IMR-90 (cell line): Measurements from ENCODE around the gene MTERF1. TPM values are rescaled to one million over a fixed set of nuclear protein-coding genes. Genes with fewer than 3 reads are reported as not detected.

Experiments
- ATAC-seq: fragments of 200-7000 bp; cut with Tn5 transposase; 2 replicates; pipeline ENCODE4 v1.9.1; 2020; ENCODE audit warnings: low read depth, mild to moderate bottlenecking, moderate library complexity
- BruUV-seq: library from RNA; stranded (reverse); fragments of 400-500 nt; replicated peaks from 2 replicates; lab custom pipeline; 2021; lab: Mats Ljungman, UMichigan
- CTCF ChIA-PET: fragments of 300-600 bp; formaldehyde crosslinking; extraction: SDS; loops from one replicate; lab custom pipeline; 2021; ENCODE audit warnings: antibody characterized with exemption; lab: Yijun Ruan, JAX
- POLR2A ChIA-PET: fragments of 300-600 bp; sonication (Branson Sonifier 250); formaldehyde crosslinking; loops from one replicate; lab custom pipeline; 2022; ENCODE audit warnings: antibody characterized with exemption; ENCODE audit not compliant: unreplicated experiment; lab: Charles Lee
- DNase-seq: peaks from one replicate; pipeline ENCODE4 v3.0.0; 2013
- H2AFZ ChIP-seq: replicated peaks from 2 replicates; pipeline ENCODE3; 2013; ENCODE audit warnings: low read length, mild to moderate bottlenecking; ENCODE audit not compliant: poor library complexity
- H2AK5ac ChIP-seq: 2 replicates; pipeline ENCODE4 v1.6.1; 2013; ENCODE audit warnings: low read depth, low read length, inconsistent platforms
- H2AK9ac ChIP-seq: replicated peaks from 2 replicates; pipeline ENCODE3; 2013; ENCODE audit warnings: mild to moderate bottlenecking, low read depth, low read length, moderate library complexity; ENCODE audit not compliant: poor library complexity
- H2BK120ac ChIP-seq: 2 replicates; pipeline ENCODE4 v1.6.1; 2013; ENCODE audit warnings: low read depth, low read length, inconsistent platforms
- H2BK15ac ChIP-seq: 3 replicates; pipeline ENCODE4 v1.6.1; 2013; ENCODE audit warnings: low read depth, low read length, inconsistent platforms
- H2BK20ac ChIP-seq: 2 replicates; pipeline ENCODE4 v1.6.1; 2013; ENCODE audit warnings: low read depth, mild to moderate bottlenecking, inconsistent platforms, low read length, moderate library complexity
- H2BK5ac ChIP-seq: 2 replicates; pipeline ENCODE4 v1.6.1; 2013; ENCODE audit warnings: mild to moderate bottlenecking, low read depth, low read length, inconsistent platforms; ENCODE audit not compliant: poor library complexity, severe bottlenecking
- H3K14ac ChIP-seq: replicated peaks from 2 replicates; pipeline ENCODE4 v1.6.1; 2013; ENCODE audit warnings: low read depth, low read length, inconsistent platforms
- H3K18ac ChIP-seq: 2 replicates; pipeline ENCODE4 v1.6.1; 2013; ENCODE audit warnings: low read depth, low read length, control low read depth
- H3K23ac ChIP-seq: 2 replicates; pipeline ENCODE4 v1.6.1; 2013; ENCODE audit warnings: low read depth, low read length, inconsistent platforms
- H3K27ac ChIP-seq: 2 replicates; pipeline ENCODE4 v1.5.1; 2013; ENCODE audit warnings: mild to moderate bottlenecking, control low read depth, low read length; ENCODE audit not compliant: insufficient read depth
- H3K27me3 ChIP-seq: 2 replicates; pipeline ENCODE4 v1.6.1; 2013; ENCODE audit warnings: low read length; ENCODE audit not compliant: control insufficient read depth, insufficient read depth
- H3K36me3 ChIP-seq: 2 replicates; pipeline ENCODE4 v1.6.1; 2013; ENCODE audit warnings: low read length, mixed read lengths; ENCODE audit not compliant: control insufficient read depth, insufficient read depth
- H3K4ac ChIP-seq: 2 replicates; pipeline ENCODE4 v1.6.1; 2013; ENCODE audit warnings: low read depth, low read length, inconsistent platforms
- H3K4me1 ChIP-seq: 2 replicates; pipeline ENCODE4 v1.6.1; 2013; ENCODE audit warnings: low read length, mixed read lengths; ENCODE audit not compliant: control insufficient read depth, insufficient read depth
- H3K4me2 ChIP-seq: 2 replicates; pipeline ENCODE4 v1.6.1; 2013; ENCODE audit warnings: low read depth, mild to moderate bottlenecking, control low read depth, low read length, moderate library complexity
- H3K4me3 ChIP-seq: 2 replicates; pipeline ENCODE4 v1.5.1; 2013; ENCODE audit warnings: low read depth, mild to moderate bottlenecking, control low read depth, low read length, moderate library complexity; ENCODE audit not compliant: insufficient read depth
- H3K56ac ChIP-seq: 2 replicates; pipeline ENCODE4 v1.6.1; 2013; ENCODE audit warnings: low read length, inconsistent platforms; ENCODE audit not compliant: insufficient read depth; ENCODE audit errors: extremely low read depth
- H3K79me1 ChIP-seq, 2 experiments: 2 replicates each; pipeline ENCODE4 v1.6.1; 2013; ENCODE audit warnings: low read length in 2 of 2, inconsistent platforms in 1 of 2, low read depth in 1 of 2
- H3K9ac ChIP-seq: 2 replicates; pipeline ENCODE4 v1.6.1; 2013; ENCODE audit warnings: low read depth, low read length, control low read depth
- H3K9me1 ChIP-seq: 2 replicates; pipeline ENCODE4 v1.6.1; 2013; ENCODE audit warnings: low read length, inconsistent platforms; ENCODE audit not compliant: insufficient read depth
- H3K9me3 ChIP-seq: 2 replicates; pipeline ENCODE4 v1.6.1; 2013; ENCODE audit warnings: low read length; ENCODE audit not compliant: control insufficient read depth, insufficient read depth
- H4K20me1 ChIP-seq: 2 replicates; pipeline ENCODE4 v1.6.1; 2013; ENCODE audit warnings: low read length, inconsistent platforms; ENCODE audit not compliant: insufficient read depth
- H4K5ac ChIP-seq: 2 replicates; pipeline ENCODE4 v1.6.1; 2013; ENCODE audit warnings: mild to moderate bottlenecking, low read depth, low read length, control low read depth
- H4K8ac ChIP-seq, 2 experiments: 2 replicates each; pipeline ENCODE4 v1.6.1; 2013; ENCODE audit warnings: low read depth in 2 of 2, low read length in 2 of 2, control low read depth in 1 of 2, inconsistent platforms in 1 of 2
- H4K91ac ChIP-seq: 2 replicates; pipeline ENCODE4 v1.6.1; 2013; ENCODE audit warnings: low read depth, low read length, inconsistent platforms; ENCODE audit not compliant: insufficient read depth
- CEBPB ChIP-seq: IDR thresholded peaks from 2 replicates; pipeline ENCODE4 v1.6.1; 2012; ENCODE audit warnings: low read depth, low read length, improper control_type of control experiment
- CHD1 ChIP-seq: IDR thresholded peaks from 2 replicates; pipeline ENCODE4 v1.6.1; 2012; ENCODE audit warnings: low read depth, low read length, improper control_type of control experiment
- CTCF ChIP-seq: conservative IDR thresholded peaks from 2 replicates; pipeline ENCODE4 v1.5.1; 2012; ENCODE audit warnings: mild to moderate bottlenecking, low read depth, low read length, improper control_type of control experiment
- FOS ChIP-seq: fragments of 150-350 bp; IDR thresholded peaks from 2 replicates; pipeline ENCODE4 v1.6.1; 2016; ENCODE audit warnings: low read depth, low read length
- MAFK ChIP-seq: IDR thresholded peaks from 2 replicates; pipeline ENCODE4 v1.6.1; 2012; ENCODE audit warnings: low read depth, low read length, improper control_type of control experiment
- MAZ ChIP-seq: IDR thresholded peaks from 2 replicates; pipeline ENCODE4 v1.6.1; 2012; ENCODE audit warnings: low read depth, mild to moderate bottlenecking, low read length, improper control_type of control experiment, moderate library complexity, borderline replicate concordance
- MXI1 ChIP-seq: IDR thresholded peaks from 2 replicates; pipeline ENCODE4 v1.6.1; 2012; ENCODE audit warnings: low read depth, mild to moderate bottlenecking, low read length, moderate library complexity, borderline replicate concordance
- NFE2L2 ChIP-seq: fragments of 150-350 bp; IDR thresholded peaks from 2 replicates; pipeline ENCODE4 v1.6.1; 2016; ENCODE audit warnings: low read depth, mild to moderate bottlenecking, low read length
- POLR2A ChIP-seq: IDR thresholded peaks from 2 replicates; pipeline ENCODE4 v1.6.1; 2012; ENCODE audit warnings: mild to moderate bottlenecking, low read depth, low read length
- RAD21 ChIP-seq: IDR thresholded peaks from 2 replicates; pipeline ENCODE4 v1.6.1; 2012; ENCODE audit warnings: low read length, improper control_type of control experiment
- RCOR1 ChIP-seq: IDR thresholded peaks from 2 replicates; pipeline ENCODE4 v1.6.1; 2012; ENCODE audit warnings: mild to moderate bottlenecking, low read length, improper control_type of control experiment; ENCODE audit not compliant: insufficient replicate concordance
- RFX5 ChIP-seq: IDR thresholded peaks from 2 replicates; pipeline ENCODE4 v1.8.0; 2012; ENCODE audit warnings: low read depth, mild to moderate bottlenecking, low read length, moderate library complexity
- SMC3 ChIP-seq: fragments of 150-350 bp; IDR thresholded peaks from 2 replicates; pipeline ENCODE4 v1.6.1; 2016; ENCODE audit warnings: low read depth, mild to moderate bottlenecking, antibody characterized with exemption, low read length, moderate library complexity
- WGBS, 2 experiments: methylation state at CpG; one replicate each; pipeline versions ENCODE4 v1.1.5 to v1.1.7; 2013; ENCODE audit warnings: missing lambda C conversion rate in 2 of 2; ENCODE audit not compliant: insufficient read length in 1 of 2; ENCODE audit errors: extremely low coverage in 2 of 2; 5-methylcytosine and 5-hydroxymethylcytosine counted together
- dilution Hi-C: fragments of 300-500 bp; cut with HindIII; formaldehyde crosslinking; loops from one replicate; pipeline ENCODE4 v1.14.3; 2018; ENCODE audit warnings: low sequenced_read_pairs; ENCODE audit not compliant: unreplicated experiment
- in situ Hi-C: fragments of 300-500 bp; cut with MboI; formaldehyde crosslinking; loops from 3 replicates; pipeline ENCODE4 v1.14.3; 2019; ENCODE audit warnings: low sequenced_read_pairs, inconsistent platforms, mixed read lengths
- intact Hi-C: fragments of 100-400 bp; cut with micrococcal nuclease; formaldehyde crosslinking; loops from 2 replicates; pipeline ENCODE4 v1.10.0; 2022
- polyA plus RNA-seq, 3 experiments: library from polyadenylated mRNA; depleted of rRNA; stranded (reverse); fragments of >200 nt; gene quantifications; 2 replicates each; pipeline ENCODE4 v1.2.3, GENCODE V29; 2012; ENCODE audit warnings: low replicate concordance in 1 of 3
- total RNA-seq: library from RNA; depleted of rRNA; stranded (reverse); fragments of >200 nt; gene quantifications from 2 replicates; pipeline ENCODE4 v1.2.3, GENCODE V29; 2012
- TF ChIP-seq, protein P1 (sequence below): fragments of 150-350 bp; IDR thresholded peaks from 2 replicates; pipeline ENCODE4 v1.6.1; 2016; ENCODE audit warnings: low read depth, mild to moderate bottlenecking, low read length, moderate library complexity, borderline replicate concordance

The MTERF1 gene
- total and polyA plus RNA-seq, 2 of the 4 experiments (the other 2 are of a cell fraction), result 7.0 to 7.3 TPM

GRCh38 chr7:91880413-91881241 is at the start of gene MTERF1 (continued):
- peak; percentile 46 for TF ChIP-seq RCOR1
- TF ChIP-seq SMC3, result peak; percentile 78
- TF ChIP-seq, protein P1, sequence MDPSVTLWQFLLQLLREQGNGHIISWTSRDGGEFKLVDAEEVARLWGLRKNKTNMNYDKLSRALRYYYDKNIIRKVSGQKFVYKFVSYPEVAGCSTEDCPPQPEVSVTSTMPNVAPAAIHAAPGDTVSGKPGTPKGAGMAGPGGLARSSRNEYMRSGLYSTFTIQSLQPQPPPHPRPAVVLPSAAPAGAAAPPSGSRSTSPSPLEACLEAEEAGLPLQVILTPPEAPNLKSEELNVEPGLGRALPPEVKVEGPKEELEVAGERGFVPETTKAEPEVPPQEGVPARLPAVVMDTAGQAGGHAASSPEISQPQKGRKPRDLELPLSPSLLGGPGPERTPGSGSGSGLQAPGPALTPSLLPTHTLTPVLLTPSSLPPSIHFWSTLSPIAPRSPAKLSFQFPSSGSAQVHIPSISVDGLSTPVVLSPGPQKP, result no peak

DNA sequence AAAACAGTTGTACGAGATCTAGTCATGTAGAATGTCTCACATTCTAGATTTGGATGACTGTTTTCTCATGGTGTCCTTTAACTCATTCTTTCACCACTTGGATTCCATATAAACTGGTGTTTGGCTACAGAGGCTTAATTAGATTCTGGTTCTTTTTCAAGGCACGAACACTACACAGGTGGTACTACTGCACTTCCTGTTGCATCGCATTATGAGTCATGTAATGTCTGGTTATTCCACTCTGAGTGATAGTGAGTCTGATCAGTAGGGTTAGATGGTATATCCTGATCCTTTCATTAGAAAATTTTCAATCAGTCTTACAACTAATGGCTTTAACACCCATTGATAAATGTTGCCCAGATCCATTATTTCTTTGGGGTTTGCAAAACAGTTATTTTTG is 49.0 kb upstream of the MTERF1 start:
- in situ Hi-C loops, result no loop called here
- ATAC-seq (no peak), DNase-seq (no peak)
- Histone ChIP-seq H3K36me3 (no peaks in the 10 kb centered on the region), H2BK120ac (no peak overlapping the region), H3K4me1 (no peaks in the 10 kb centered on the region), H2BK5ac (no peak overlapping the region), H3K79me1 (no peaks in the 10 kb centered on the region), H3K27ac (no peak overlapping the region), H4K20me1 (no peaks in the 10 kb centered on the region), H2BK20ac (0 out of 2 replicates have a peak overlapping the region, but pooled peaks have one; percentile 14), H3K14ac (no peak overlapping the region), H3K4ac (no peak overlapping the region), H3K56ac (no peak overlapping the region), H2AK9ac (no peak overlapping the region), H2AK5ac (no peak overlapping the region), H4K91ac (no peak overlapping the region), H3K9me3 (no peaks in the 10 kb centered on the region), H3K9ac (no peak overlapping the region), H2BK15ac (no peak overlapping the region), H3K27me3 (peaks cover 4% of the 10 kb centered on the region; the same call in 1 of the 2 replicates), H2AFZ (no peak overlapping the region), H3K18ac (no peak overlapping the region), H3K4me2 (no peak overlapping the region), H3K9me1 (no peaks in the 10 kb centered on the region), H4K8ac (no peak overlapping the region), H4K5ac (no peak overlapping the region), H3K23ac (no peak overlapping the region), H3K4me3 (no peak overlapping the region)
- intact Hi-C loops, result no loop called here
- ChIA-PET CTCF (no interaction called here), POLR2A (no interaction called here)
- dilution Hi-C loops, result no loop called here
- WGBS, 2 experiments, result no CpG with 5 or more reads among the region's 3 CpGs
- no TSS peak for BruUV-seq
- no peak for TF ChIP-seq POLR2A
- no peak for TF ChIP-seq CTCF
- no peak for TF ChIP-seq CHD1
- TF ChIP-seq RAD21, result no peak
- no peak for TF ChIP-seq CEBPB
- TF ChIP-seq MAZ, result no peak
- TF ChIP-seq SMC3, result no peak
- TF ChIP-seq FOS, result no peak
- no peak for TF ChIP-seq NFE2L2
- TF ChIP-seq RFX5, result no peak
- TF ChIP-seq MAFK, result no peak
- no peak for TF ChIP-seq MXI1
